ENCODE results near the gene PLXNA2.

Gene PLXNA2

DNA sequence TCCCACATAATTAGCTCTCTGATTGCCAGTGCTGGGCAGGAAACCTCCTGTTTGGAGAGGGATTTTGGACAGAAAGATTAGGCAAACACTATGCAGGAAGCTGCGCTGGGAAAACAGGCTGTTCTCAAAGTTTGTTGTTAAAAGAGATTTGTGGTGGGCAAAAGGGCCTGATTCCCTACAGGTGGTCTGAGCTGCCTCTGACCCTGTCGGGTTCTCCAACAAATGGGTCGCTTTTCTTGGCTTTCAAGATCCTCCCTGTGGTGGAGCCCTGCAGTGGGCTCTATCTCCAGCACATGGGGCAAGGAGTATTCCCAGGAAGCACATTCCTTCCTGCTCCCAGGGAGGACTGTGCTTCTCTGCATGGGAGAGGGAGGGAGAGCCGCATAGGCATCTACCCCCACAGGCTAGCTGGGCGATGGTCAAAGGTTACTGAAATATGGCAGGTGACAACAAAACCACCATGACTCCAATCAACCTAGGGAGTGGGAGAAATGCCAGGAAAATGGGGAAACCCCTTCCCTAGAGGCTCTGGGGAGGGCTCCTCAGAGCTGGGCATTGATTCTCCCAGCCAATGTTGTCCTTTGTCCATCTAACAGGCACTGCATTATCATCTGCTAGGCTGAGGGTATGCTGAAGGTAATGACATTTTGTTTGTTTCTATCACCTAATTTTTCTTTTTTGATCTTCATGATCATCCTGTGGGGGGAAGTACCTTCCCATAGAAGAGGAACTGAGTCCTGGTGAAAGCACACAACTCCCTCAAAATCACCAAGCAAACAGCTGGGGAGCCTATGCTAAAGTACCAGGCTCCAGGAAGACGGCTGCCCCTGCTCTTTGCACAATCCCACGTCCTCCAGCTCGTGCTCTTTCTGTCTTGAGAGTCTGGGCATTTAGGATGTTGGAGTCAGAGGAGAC, 85.3 kb downstream of the PLXNA2 start:
- Histone ChIP-seq H3K9me3 (ENCODE audit: low read length) (no peaks in the 10 kb centered on the region), H2AFZ (ENCODE audit: low read depth, low read length) (no peak overlapping the region), H3K4me1 (ENCODE audit: insufficient read depth, low read length) (peaks cover 43% of the 10 kb centered on the region), H3K36me3 (ENCODE audit: insufficient read depth, low read length) (no peaks in the 10 kb centered on the region), H3K27me3 (ENCODE audit: insufficient read depth, low read length) (no peaks in the 10 kb centered on the region), H3K4me3 (ENCODE audit: low read length) (no peak overlapping the region)

DNA sequence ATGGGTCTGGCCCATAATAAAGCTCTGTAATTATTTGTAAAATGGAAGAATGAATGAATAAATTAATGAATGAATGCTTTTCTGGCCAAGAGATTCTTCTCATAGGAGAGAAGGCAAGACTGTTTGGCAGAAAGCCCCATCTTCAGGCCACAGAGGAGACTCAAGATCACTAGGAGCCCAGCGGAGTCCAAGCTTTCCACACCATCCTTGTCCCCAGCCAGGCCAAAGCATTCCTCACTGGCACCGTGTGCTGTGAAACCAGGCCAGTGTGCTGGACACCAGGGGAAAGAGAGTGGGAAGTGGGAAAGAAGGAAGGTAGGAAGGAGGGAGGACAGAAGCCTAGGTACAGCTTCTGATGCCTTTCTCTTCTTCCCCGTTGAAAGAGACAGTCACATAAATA, 86.4 kb downstream of the PLXNA2 start:
- Histone ChIP-seq H3K36me3 (ENCODE audit: insufficient read depth, low read length) (no peaks in the 10 kb centered on the region), H2AFZ (ENCODE audit: low read depth, low read length) (no peak overlapping the region), H3K9me3 (ENCODE audit: low read length) (no peaks in the 10 kb centered on the region), H3K27me3 (ENCODE audit: insufficient read depth, low read length) (no peaks in the 10 kb centered on the region), H3K4me1 (ENCODE audit: insufficient read depth, low read length) (peaks cover 47% of the 10 kb centered on the region), H3K4me3 (ENCODE audit: low read length) (no peak overlapping the region)

DNA sequence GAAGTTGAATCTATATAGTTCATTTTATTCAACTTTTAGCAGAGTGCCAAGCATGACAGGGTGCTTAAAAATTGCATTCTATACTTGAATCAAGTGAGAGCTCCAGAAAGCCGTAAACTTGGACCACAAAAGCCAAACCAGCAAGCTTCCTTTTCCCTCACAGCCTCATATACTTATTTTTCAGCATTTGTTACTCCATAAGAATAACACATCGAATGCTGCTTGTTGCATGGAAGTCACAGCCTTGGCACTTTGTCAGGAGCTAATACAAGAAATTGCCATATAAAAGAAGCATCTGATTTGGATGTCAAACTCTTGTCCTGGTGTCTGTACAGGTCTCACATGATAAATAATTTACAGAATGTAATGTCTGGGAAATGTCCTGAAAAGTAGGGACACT, 87.4 kb downstream of the PLXNA2 start:
- no peaks in the 10 kb centered on the region for H3K36me3 ChIP-seq (ENCODE audit: insufficient read depth, low read length)
- H2AFZ ChIP-seq (ENCODE audit: low read depth, low read length), result no peak overlapping the region
- H3K27me3 ChIP-seq (ENCODE audit: insufficient read depth, low read length), result no peaks in the 10 kb centered on the region
- H3K4me1 ChIP-seq (ENCODE audit: insufficient read depth, low read length), result peaks cover 44% of the 10 kb centered on the region
- H3K4me3 ChIP-seq (ENCODE audit: low read length), result no peak overlapping the region
- no peaks in the 10 kb centered on the region for H3K9me3 ChIP-seq (ENCODE audit: low read length)

DNA sequence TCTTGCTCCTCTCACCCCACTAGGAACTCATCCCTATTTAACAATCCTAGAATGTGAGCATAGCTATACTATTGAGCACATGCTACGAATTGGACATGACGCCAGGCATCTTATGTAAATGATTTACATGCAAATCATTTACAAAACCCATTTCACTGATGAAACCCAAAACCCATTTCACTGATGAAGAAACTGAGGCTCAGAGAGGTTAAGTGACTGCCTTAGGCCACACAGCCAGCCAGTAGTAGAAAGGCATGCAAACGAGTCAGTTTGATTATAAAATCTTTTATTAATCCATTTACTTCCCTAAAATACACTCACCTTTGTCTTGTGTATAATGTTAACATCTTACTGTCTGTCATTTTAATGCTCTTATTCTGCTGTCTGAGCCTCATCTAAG, 87.9 kb downstream of the PLXNA2 start:
- peaks cover 44% of the 10 kb centered on the region for H3K4me1 ChIP-seq (ENCODE audit: insufficient read depth, low read length)
- H3K36me3 ChIP-seq (ENCODE audit: insufficient read depth, low read length), result no peaks in the 10 kb centered on the region
- H3K9me3 ChIP-seq (ENCODE audit: low read length), result no peaks in the 10 kb centered on the region
- no peaks in the 10 kb centered on the region for H3K27me3 ChIP-seq (ENCODE audit: insufficient read depth, low read length)
- H3K4me3 ChIP-seq (ENCODE audit: low read length), result no peak overlapping the region
- no peak overlapping the region for H2AFZ ChIP-seq (ENCODE audit: low read depth, low read length)

DNA sequence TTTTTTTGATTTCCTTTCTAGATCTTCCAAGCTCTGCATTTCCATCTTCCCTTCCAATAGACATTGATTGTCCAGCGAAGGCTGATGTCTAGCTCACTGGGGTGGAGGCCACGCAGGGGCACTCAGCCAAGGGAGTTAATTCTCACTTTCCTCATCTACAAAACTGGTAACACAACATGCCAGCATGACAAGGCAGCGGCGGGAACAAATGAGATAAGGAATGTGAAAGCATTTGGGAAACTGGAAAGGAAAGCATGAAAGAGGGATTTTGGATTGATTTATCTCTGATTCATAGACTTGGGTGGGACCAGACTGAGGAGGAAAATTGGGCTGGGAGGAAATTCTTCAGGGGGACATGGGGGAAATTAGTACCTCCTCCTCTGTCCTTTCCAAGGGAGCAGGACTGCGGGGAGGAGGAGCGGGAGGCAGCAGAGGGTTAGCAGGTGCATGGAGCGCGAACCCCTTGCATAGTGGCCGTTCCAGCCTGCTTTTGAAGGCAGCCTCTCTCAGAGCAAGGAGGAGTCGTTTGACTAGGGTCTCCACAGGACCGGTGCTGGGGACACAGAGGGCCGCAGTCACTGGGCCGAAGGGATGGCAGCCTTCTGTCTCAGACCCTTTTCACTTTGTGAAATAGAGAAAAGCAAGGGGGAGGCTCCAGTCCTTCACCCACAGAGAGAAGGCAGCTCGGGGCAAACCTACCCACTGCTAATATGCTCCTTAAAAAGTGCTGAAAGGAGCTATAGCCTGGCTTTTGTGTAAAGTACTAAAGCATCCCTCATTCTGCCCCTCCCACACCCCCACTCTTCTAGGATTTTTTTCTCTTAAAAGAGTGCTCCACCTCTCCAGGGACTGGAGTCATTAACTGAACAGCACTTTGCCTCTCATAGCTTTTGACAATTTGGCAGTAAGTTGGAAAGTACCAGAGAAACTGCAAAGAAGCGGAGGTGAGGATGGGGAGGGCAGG, 89.2 kb downstream of the PLXNA2 start:
- no peaks in the 10 kb centered on the region for H3K27me3 ChIP-seq (ENCODE audit: insufficient read depth, low read length)
- H2AFZ ChIP-seq (ENCODE audit: low read depth, low read length), result no peak overlapping the region
- H3K4me3 ChIP-seq (ENCODE audit: low read length), result no peak overlapping the region
- no peaks in the 10 kb centered on the region for H3K9me3 ChIP-seq (ENCODE audit: low read length)
- H3K36me3 ChIP-seq (ENCODE audit: insufficient read depth, low read length), result no peaks in the 10 kb centered on the region
- peaks cover 47% of the 10 kb centered on the region for H3K4me1 ChIP-seq (ENCODE audit: insufficient read depth, low read length)

DNA sequence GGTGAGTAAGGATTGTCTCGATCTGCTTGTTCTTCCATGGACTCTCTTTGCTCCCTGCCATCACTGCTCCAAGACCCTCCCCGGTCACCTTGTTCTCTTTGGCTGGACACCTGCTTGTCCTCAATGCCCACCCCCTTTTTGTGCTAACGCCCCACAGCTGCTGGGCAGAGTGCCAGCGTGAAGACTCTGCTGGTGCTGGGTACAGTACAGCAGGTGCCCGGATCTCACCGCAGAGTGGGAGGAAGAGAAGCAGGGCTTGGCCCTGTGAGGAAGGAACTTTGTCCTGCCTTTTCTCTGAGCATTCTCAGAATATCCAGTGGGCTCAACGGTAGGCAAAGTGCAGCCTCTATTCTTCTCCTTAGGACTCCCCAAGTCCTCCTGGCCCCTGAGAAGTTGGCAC, 90.1 kb downstream of the PLXNA2 start:
- Histone ChIP-seq H3K27me3 (ENCODE audit: insufficient read depth, low read length) (no peaks in the 10 kb centered on the region), H3K9me3 (ENCODE audit: low read length) (no peaks in the 10 kb centered on the region), H3K4me3 (ENCODE audit: low read length) (no peak overlapping the region), H2AFZ (ENCODE audit: low read depth, low read length) (no peak overlapping the region), H3K36me3 (ENCODE audit: insufficient read depth, low read length) (no peaks in the 10 kb centered on the region), H3K4me1 (ENCODE audit: insufficient read depth, low read length) (peaks cover 47% of the 10 kb centered on the region)

DNA sequence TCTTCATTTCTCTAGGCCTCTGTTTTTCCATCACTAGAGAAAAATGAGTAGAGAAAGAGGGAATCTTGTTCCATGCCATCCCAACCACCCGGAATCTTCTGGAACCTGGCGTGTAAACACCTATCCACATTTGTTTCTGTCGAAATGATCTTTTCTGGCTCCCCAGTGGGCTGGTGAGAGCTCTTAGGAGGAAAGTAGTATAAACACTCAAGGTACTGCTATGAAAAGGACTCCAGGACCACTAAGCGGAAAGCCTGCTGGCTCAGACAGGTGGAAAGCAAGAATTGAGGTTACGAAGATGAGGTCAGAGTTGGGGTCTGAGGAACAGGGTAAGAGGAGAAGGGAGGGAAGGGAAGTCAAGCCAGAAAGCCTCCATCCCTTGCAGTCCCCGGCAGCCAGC, 90.8 kb downstream of the PLXNA2 start:
- Histone ChIP-seq H3K4me1 (ENCODE audit: insufficient read depth, low read length) (peaks cover 42% of the 10 kb centered on the region), H3K4me3 (ENCODE audit: low read length) (no peak overlapping the region), H3K27me3 (ENCODE audit: insufficient read depth, low read length) (no peaks in the 10 kb centered on the region), H3K36me3 (ENCODE audit: insufficient read depth, low read length) (no peaks in the 10 kb centered on the region), H2AFZ (ENCODE audit: low read depth, low read length) (no peak overlapping the region), H3K9me3 (ENCODE audit: low read length) (no peaks in the 10 kb centered on the region)

DNA sequence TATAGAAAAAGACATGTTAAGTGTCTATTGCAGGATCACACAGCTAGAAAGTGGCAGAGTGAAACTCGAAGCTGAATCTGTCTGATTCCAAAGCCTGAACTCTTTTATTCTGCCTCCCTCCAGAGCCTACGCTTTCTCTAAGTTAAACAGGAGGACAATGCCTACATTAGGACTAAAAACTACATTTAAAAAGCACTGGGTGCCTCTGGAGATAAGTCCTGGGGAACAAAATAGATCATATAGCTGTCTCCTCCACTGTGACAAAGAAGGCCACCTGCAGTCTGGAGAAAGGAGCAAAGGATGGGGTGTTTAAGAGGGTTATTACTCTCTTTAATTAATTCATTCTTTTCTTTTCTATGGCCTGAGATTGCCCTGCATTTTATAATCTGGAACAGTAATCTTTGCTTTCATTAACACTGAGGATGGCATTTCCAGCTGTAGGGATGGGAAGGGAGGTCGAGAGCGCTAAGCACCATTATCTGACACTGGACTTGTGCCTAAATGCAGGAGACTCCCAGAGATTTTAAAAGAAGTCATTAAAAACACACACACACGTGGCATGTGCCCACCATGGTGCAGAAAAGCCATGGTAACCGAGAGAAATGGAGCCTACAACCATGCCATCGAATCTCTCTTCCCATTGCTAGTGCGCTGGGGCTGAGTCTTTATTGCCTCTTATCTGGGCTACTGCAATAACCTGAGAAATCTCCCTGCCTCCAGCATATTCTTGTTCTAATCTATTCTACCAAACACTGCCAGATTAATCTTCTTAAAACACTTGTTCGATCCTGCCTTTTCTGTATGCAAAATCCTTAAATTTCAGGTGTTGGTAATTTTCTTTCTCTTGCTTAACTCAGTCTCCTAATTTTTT, 92.2 kb downstream of the PLXNA2 start:
- Histone ChIP-seq H2AFZ (ENCODE audit: low read depth, low read length) (no peak overlapping the region), H3K9me3 (ENCODE audit: low read length) (no peaks in the 10 kb centered on the region), H3K27me3 (ENCODE audit: insufficient read depth, low read length) (no peaks in the 10 kb centered on the region), H3K4me3 (ENCODE audit: low read length) (no peak overlapping the region), H3K4me1 (ENCODE audit: insufficient read depth, low read length) (peaks cover 42% of the 10 kb centered on the region), H3K36me3 (ENCODE audit: insufficient read depth, low read length) (no peaks in the 10 kb centered on the region)

DNA sequence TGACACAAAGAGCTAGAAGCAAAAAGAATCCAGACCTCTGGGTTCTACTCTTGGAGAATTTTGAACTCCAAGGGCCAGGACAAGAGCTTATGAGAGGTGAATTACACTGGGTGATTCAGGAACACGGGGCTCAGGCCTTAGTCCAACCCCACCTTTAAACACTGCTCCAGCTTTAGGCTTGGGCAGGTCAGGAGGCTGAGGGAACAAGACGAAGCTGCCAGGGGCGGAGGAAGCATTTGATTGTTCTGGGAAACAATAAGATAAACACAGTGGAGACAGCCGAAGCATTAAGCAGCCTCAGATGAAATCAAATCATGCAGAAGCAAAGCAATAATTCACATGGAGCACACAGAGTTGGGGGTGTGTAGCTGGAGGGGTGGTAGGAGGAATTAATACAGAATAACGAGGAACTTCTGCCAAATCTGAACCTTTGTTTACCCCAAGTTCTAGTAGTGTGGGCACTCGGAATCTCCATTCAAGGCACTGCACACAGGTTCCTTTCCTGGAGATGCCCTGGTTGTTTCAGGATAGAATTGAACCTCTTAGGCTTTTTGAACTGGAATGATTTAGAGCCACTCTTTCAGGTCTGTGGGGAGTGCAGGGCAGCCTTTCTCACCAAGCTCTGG, 93.2 kb downstream of the PLXNA2 start:
- Histone ChIP-seq H3K9me3 (ENCODE audit: low read length) (no peaks in the 10 kb centered on the region), H3K4me3 (ENCODE audit: low read length) (no peak overlapping the region), H3K27me3 (ENCODE audit: insufficient read depth, low read length) (no peaks in the 10 kb centered on the region), H3K4me1 (ENCODE audit: insufficient read depth, low read length) (peaks cover 42% of the 10 kb centered on the region), H3K36me3 (ENCODE audit: insufficient read depth, low read length) (no peaks in the 10 kb centered on the region), H2AFZ (ENCODE audit: low read depth, low read length) (no peak overlapping the region)

DNA sequence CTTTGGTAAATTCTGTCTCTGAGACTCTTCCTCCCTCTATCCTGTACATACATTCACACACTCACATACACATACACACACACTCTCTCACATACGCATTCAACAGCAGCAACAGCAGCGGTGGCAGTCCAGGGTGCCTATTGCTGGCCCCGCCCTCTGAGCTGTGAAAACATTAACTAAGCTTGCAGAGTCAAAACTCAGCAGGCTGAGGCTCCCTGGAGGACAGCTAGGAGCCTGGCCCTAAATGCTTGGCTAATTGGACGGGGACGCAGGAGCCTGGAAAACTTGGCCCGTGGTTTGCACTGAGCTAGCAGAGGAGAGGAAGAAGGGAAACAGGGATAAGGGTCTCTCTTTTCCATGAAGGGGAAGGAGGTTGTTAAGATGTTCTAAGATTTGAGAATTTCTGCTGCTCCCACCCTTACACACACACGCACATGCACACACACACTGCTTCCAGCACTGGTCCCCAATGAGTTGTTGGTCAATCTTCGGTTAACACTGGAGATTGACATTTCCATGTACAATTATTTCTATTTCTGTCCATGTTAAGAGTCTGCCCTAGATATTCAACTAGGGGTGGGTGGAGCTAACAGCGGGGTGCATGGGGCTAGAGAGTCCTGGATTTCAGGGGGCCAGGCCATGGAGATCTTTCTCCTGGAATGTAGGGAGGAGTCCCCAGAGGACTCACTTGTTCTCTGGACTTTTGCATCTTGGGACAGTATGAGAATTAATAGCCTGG, 94.2 kb downstream of the PLXNA2 start:
- Histone ChIP-seq H3K27me3 (ENCODE audit: insufficient read depth, low read length) (no peaks in the 10 kb centered on the region), H3K4me3 (ENCODE audit: low read length) (no peak overlapping the region), H3K36me3 (ENCODE audit: insufficient read depth, low read length) (no peaks in the 10 kb centered on the region), H2AFZ (ENCODE audit: low read depth, low read length) (no peak overlapping the region), H3K9me3 (ENCODE audit: low read length) (no peaks in the 10 kb centered on the region), H3K4me1 (ENCODE audit: insufficient read depth, low read length) (peaks cover 36% of the 10 kb centered on the region)

DNA sequence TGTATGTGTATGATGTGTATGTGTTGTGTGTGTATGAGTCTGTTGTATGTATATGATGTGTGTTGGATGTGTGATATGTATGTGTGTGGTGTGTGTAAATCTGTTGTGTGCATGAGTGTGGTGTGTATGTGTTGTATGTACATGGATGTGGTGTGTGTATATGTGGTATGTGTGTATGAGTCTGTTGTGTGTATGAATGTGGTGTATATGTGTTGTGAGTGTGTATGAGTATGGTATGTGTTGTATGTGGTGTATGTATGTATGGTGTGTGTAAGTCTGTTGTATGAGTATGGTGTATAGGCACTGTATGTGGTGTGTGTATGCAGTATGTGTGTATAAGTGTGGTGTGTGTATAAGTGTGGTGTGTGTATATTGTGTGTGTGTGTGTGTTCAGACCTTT, 95.0 kb downstream of the PLXNA2 start:
- no peaks in the 10 kb centered on the region for H3K36me3 ChIP-seq (ENCODE audit: insufficient read depth, low read length)
- H3K9me3 ChIP-seq (ENCODE audit: low read length), result no peaks in the 10 kb centered on the region
- H3K27me3 ChIP-seq (ENCODE audit: insufficient read depth, low read length), result no peaks in the 10 kb centered on the region
- no peak overlapping the region for H3K4me3 ChIP-seq (ENCODE audit: low read length)
- H3K4me1 ChIP-seq (ENCODE audit: insufficient read depth, low read length), result peaks cover 34% of the 10 kb centered on the region
- no peak overlapping the region for H2AFZ ChIP-seq (ENCODE audit: low read depth, low read length)

DNA sequence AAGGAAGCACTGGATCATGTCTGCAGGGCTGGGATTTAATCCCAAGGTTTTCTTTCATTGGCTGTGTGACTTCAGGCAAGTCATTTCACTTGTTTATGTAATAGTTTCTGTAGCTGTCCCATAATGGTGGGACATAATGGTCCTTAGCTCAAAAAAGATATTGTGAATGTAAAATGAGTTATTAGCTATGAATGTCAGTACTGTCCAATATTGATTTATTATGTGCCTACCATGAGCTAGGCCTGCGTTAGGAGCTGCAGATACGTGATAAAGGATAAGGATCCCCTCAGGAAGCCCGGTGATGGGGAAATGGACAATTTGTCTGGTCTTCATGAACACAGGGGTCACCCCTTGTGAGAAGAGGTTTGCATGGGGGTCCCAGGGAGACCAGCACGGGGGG, 95.8 kb downstream of the PLXNA2 start:
- no peaks in the 10 kb centered on the region for H3K9me3 ChIP-seq (ENCODE audit: low read length)
- no peak overlapping the region for H3K4me3 ChIP-seq (ENCODE audit: low read length)
- no peaks in the 10 kb centered on the region for H3K27me3 ChIP-seq (ENCODE audit: insufficient read depth, low read length)
- peaks cover 28% of the 10 kb centered on the region for H3K4me1 ChIP-seq (ENCODE audit: insufficient read depth, low read length)
- H3K36me3 ChIP-seq (ENCODE audit: insufficient read depth, low read length), result no peaks in the 10 kb centered on the region
- no peak overlapping the region for H2AFZ ChIP-seq (ENCODE audit: low read depth, low read length)

Data from neuron (in vitro differentiated cells).